Neural progenitor cell (in vitro differentiated cells): Measurements from ENCODE around the gene TAF8. TPM values are rescaled to one million over a fixed set of nuclear protein-coding genes. Genes with fewer than 3 reads are reported as not detected.

ENCODE experiments used
- DNase-seq: peaks from one replicate; pipeline ENCODE4 v3.0.0-alpha.2; 2016; ENCODE audit warnings: low spot score
- H2AFZ ChIP-seq: fragments of 200-600 bp; sonication (generic); replicated peaks from 2 replicates; pipeline ENCODE4 v1.6.1; 2016; ENCODE audit warnings: antibody characterized with exemption
- H3F3A ChIP-seq: fragments of 200-600 bp; sonication (generic); 2 replicates; pipeline ENCODE4 v1.6.1; 2016; ENCODE audit warnings: antibody characterized with exemption, low read depth
- H3K27ac ChIP-seq: fragments of 200-600 bp; sonication (generic); 2 replicates; pipeline ENCODE4 v1.5.1; 2016; ENCODE audit warnings: mild to moderate bottlenecking
- H3K27me3 ChIP-seq: fragments of 200-600 bp; sonication (generic); 2 replicates; pipeline ENCODE4 v1.6.1; 2016; ENCODE audit warnings: mild to moderate bottlenecking, moderate library complexity
- H3K36me3 ChIP-seq: fragments of 200-600 bp; sonication (generic); 2 replicates; pipeline ENCODE4 v1.5.1; 2016
- H3K4me1 ChIP-seq: fragments of 200-600 bp; sonication (generic); 2 replicates; pipeline ENCODE4 v1.6.1; 2016; ENCODE audit warnings: mixed run types
- H3K4me2 ChIP-seq: fragments of 200-600 bp; sonication (generic); 2 replicates; pipeline ENCODE4 v1.6.1; 2016
- H3K4me3 ChIP-seq: fragments of 200-600 bp; sonication (generic); 2 replicates; pipeline ENCODE4 v1.5.1; 2016
- H3K79me2 ChIP-seq: fragments of 200-600 bp; sonication (generic); 2 replicates; pipeline ENCODE4 v1.6.1; 2016; ENCODE audit warnings: low read depth
- H3K9ac ChIP-seq: fragments of 200-600 bp; sonication (generic); 2 replicates; pipeline ENCODE4 v1.6.1; 2016
- H3K9me3 ChIP-seq: fragments of 200-600 bp; sonication (generic); 2 replicates; pipeline ENCODE4 v1.5.1; 2016; ENCODE audit warnings: low read depth
- H4K20me1 ChIP-seq: fragments of 200-600 bp; sonication (generic); 2 replicates; pipeline ENCODE4 v1.6.1; 2016; ENCODE audit warnings: low read depth
- H3K27ac Mint-ChIP-seq: 3 replicates; pipeline ENCODE4 v1.8.0; 2021; ENCODE audit warnings: mixed read lengths
- H3K27me3 Mint-ChIP-seq: 2 replicates; pipeline ENCODE4 v1.8.0; 2022; ENCODE audit warnings: low read depth, mild to moderate bottlenecking, inconsistent platforms, moderate library complexity, mixed read lengths; ENCODE audit not compliant: insufficient read depth
- H3K36me3 Mint-ChIP-seq: 3 replicates; pipeline ENCODE4 v1.8.0; 2021; ENCODE audit warnings: mixed read lengths
- H3K4me1 Mint-ChIP-seq: 3 replicates; pipeline ENCODE4 v1.8.0; 2021; ENCODE audit warnings: mixed read lengths
- H3K4me3 Mint-ChIP-seq: 3 replicates; pipeline ENCODE4 v1.8.0; 2021; ENCODE audit warnings: mild to moderate bottlenecking, moderate library complexity, mixed read lengths
- H3K9me3 Mint-ChIP-seq: 3 replicates; pipeline ENCODE4 v1.8.0; 2020; ENCODE audit warnings: mixed read lengths
- EZH2 ChIP-seq: fragments of 200-600 bp; sonication (generic); IDR thresholded peaks from 2 replicates; pipeline ENCODE4 v1.6.1; 2017; ENCODE audit warnings: antibody characterized with exemption, mild to moderate bottlenecking, moderate library complexity
- EZH2phosphoT487 ChIP-seq: fragments of 200-600 bp; sonication (generic); IDR thresholded peaks from 2 replicates; pipeline ENCODE4 v1.6.1; 2017; ENCODE audit warnings: antibody characterized with exemption
- total RNA-seq: library from RNA; depleted of rRNA; stranded (reverse); fragments of >200 nt; gene quantifications from 2 replicates; pipeline ENCODE4 v1.2.3, GENCODE V29; 2015; ENCODE audit warnings: low replicate concordance
- TF ChIP-seq, protein P1 (sequence below): fragments of 200-600 bp; sonication (generic); IDR thresholded peaks from 2 replicates; pipeline ENCODE4 v1.5.1; 2017; ENCODE audit warnings: antibody characterized with exemption, mild to moderate bottlenecking

TAF8 gene
- total RNA-seq, 1 donor from 2014 or later, result 38.0 TPM

DNA sequence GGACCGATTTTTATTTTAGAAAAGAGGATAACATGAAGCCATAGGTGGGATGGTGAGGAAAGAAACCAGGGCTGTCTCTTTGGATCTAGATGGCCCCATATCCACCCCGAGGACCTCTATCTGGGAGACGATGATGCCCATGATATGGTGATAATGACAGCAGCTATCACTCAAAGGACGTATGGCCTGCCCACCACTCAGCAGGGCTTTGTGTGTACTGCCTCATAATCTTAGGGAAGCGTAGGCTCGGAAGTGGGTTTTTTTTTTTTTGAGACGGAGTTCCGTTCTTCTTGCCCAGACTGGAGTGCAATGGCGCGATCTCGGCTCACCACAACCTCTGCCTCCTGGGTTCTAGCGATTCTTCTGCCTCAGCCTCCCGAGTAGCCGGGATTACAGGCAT lies 8.2 kb upstream of the TAF8 start:
- peaks cover 28% of the 10 kb centered on the region for H3K27me3 ChIP-seq
- H3K9ac ChIP-seq, result no peak overlapping the region
- no peak overlapping the region for H3K4me3 ChIP-seq
- Mint-ChIP-seq H3K4me1 (peaks cover 35% of the 10 kb centered on the region), H3K9me3 (no peaks in the 10 kb centered on the region), H3K4me3 (no peak overlapping the region), H3K36me3 (no peaks in the 10 kb centered on the region), H3K27me3 (peaks cover 10% of the 10 kb centered on the region), H3K27ac (no peak overlapping the region)
- H3K4me1 ChIP-seq, result peaks cover 22% of the 10 kb centered on the region
- no peaks in the 10 kb centered on the region for H3K79me2 ChIP-seq
- H3K27ac ChIP-seq, result peak overlapping the region; percentile 33
- H3K4me2 ChIP-seq, result no peak overlapping the region
- H3K9me3 ChIP-seq, result no peaks in the 10 kb centered on the region
- TF ChIP-seq, protein P1, sequence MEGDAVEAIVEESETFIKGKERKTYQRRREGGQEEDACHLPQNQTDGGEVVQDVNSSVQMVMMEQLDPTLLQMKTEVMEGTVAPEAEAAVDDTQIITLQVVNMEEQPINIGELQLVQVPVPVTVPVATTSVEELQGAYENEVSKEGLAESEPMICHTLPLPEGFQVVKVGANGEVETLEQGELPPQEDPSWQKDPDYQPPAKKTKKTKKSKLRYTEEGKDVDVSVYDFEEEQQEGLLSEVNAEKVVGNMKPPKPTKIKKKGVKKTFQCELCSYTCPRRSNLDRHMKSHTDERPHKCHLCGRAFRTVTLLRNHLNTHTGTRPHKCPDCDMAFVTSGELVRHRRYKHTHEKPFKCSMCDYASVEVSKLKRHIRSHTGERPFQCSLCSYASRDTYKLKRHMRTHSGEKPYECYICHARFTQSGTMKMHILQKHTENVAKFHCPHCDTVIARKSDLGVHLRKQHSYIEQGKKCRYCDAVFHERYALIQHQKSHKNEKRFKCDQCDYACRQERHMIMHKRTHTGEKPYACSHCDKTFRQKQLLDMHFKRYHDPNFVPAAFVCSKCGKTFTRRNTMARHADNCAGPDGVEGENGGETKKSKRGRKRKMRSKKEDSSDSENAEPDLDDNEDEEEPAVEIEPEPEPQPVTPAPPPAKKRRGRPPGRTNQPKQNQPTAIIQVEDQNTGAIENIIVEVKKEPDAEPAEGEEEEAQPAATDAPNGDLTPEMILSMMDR, result no peak
- TF ChIP-seq EZH2 (no peak), EZH2phosphoT487 (no peak)
- no peak for DNase-seq
- peaks cover 24% of the 10 kb centered on the region for H3F3A ChIP-seq
- H4K20me1 ChIP-seq, result no peaks in the 10 kb centered on the region
- H3K36me3 ChIP-seq, result no peaks in the 10 kb centered on the region
- H2AFZ ChIP-seq, result no peak overlapping the region

DNA sequence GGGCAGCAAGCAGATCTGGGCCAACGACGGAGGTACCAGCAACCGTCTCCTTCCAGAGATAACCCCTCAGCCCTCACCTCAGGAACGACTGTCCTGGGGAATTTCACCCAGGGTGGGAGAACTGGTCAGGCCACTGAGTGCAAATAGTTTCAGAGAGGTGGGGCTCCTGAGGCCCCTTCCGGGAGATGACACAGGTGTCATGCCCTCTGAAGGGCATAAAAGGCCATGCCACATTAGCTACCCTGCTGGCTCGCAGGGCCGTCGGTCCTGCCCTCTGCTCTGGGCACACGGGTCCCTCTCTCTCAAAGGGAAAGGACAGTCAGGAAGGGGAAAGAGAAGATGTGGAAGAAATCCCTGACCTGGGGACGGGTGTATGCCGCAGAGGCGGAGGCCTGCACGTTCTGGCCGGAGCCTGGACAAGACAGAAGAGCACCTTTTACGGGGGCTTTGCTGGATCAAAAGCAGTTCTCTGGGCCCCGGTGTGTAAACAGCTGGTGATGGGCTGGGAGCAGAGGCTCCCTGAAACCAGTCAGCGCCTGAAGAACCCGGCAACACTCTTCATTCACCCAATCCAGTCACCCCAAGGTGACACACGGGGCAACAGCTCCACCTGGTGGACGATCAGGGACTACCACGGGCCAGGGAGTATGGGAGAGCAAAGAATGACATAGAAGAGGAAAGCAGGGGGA lies 6.4 kb upstream of the TAF8 start:
- Mint-ChIP-seq H3K4me3 (peak overlapping the region; percentile 34), H3K27me3 (peaks cover 19% of the 10 kb centered on the region), H3K36me3 (no peaks in the 10 kb centered on the region), H3K4me1 (peaks cover 44% of the 10 kb centered on the region), H3K27ac (peak overlapping the region; percentile 69), H3K9me3 (no peaks in the 10 kb centered on the region)
- no peak overlapping the region for H3K9ac ChIP-seq
- peaks cover 46% of the 10 kb centered on the region for H3K27me3 ChIP-seq
- H4K20me1 ChIP-seq, result no peaks in the 10 kb centered on the region
- H2AFZ ChIP-seq, result peak overlapping the region; percentile 70
- no peaks in the 10 kb centered on the region for H3K79me2 ChIP-seq
- H3K4me1 ChIP-seq, result peaks cover 22% of the 10 kb centered on the region
- H3K27ac ChIP-seq, result no peak overlapping the region
- no peak overlapping the region for H3K4me3 ChIP-seq
- peaks cover 24% of the 10 kb centered on the region for H3F3A ChIP-seq
- TF ChIP-seq, protein P1, result peak; percentile 99
- TF ChIP-seq EZH2phosphoT487, result no peak
- DNase-seq, result peak; percentile 92
- H3K9me3 ChIP-seq, result no peaks in the 10 kb centered on the region
- H3K4me2 ChIP-seq, result peak overlapping the region; percentile 23
- H3K36me3 ChIP-seq, result no peaks in the 10 kb centered on the region

DNA sequence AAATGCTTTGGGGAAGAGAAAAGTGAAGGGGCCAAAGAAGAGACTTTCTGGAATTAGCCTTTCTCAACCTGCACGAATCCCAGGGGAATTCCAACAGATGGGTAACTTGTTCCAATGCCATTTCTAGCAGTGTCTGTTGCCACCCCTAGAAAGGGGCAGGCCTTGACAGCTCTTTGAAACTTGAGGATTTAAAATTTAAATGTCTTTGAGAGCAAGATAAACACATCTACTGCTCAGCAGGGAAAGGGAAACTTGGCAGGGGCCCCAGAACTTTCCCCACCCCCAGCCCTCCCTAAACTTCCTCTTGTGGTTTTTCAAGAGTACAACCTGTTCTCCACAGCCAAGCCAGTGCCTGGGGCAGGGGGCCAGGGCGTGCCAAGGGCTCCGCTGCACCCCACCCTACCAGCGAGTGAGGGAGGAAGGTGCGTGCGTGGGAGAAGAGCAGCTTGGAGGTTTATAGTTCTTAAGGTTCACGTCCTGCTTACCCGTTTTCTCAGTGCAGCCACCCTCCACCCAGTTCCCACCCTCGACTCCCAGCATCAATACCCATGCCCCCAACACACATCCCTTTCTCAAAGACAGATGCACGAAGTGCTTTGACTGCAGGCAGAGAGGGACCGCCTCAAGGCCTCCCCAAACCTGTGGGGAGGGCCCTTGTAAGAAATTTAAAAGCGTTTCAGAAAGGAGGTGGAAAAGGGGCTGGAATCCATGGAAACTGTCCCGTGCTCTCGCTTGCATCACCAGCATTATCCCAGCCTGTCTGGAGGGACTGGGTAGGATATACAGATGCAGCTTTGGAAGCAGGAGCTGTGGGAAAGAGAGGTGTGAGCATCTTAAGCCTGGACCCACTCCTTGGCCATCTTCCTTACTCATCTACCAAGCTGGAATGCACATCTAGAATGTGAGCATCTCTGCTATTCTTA lies 4.5 kb upstream of the TAF8 start:
- peaks cover 1% of the 10 kb centered on the region for H3K79me2 ChIP-seq
- no peaks in the 10 kb centered on the region for H3K36me3 ChIP-seq
- TF ChIP-seq EZH2, result no peak
- TF ChIP-seq, protein P1, result no peak
- no peak for TF ChIP-seq EZH2phosphoT487
- no peaks in the 10 kb centered on the region for H3K9me3 ChIP-seq
- H3K9ac ChIP-seq, result no peak overlapping the region
- H2AFZ ChIP-seq, result no peak overlapping the region
- Mint-ChIP-seq H3K27me3 (peaks cover 17% of the 10 kb centered on the region), H3K36me3 (no peaks in the 10 kb centered on the region), H3K4me3 (peak overlapping the region; percentile 53), H3K4me1 (peaks cover 48% of the 10 kb centered on the region), H3K27ac (peak overlapping the region; percentile 27), H3K9me3 (no peaks in the 10 kb centered on the region)
- no peaks in the 10 kb centered on the region for H4K20me1 ChIP-seq
- H3K4me2 ChIP-seq, result peak overlapping the region; percentile 4
- H3F3A ChIP-seq, result peaks cover 36% of the 10 kb centered on the region
- DNase-seq, result no peak
- H3K27ac ChIP-seq, result no peak overlapping the region
- peaks cover 53% of the 10 kb centered on the region for H3K27me3 ChIP-seq
- no peak overlapping the region for H3K4me3 ChIP-seq
- H3K4me1 ChIP-seq, result peaks cover 22% of the 10 kb centered on the region
